Measurements from ENCODE around the gene SIRPG.

The SIRPG gene

DNA sequence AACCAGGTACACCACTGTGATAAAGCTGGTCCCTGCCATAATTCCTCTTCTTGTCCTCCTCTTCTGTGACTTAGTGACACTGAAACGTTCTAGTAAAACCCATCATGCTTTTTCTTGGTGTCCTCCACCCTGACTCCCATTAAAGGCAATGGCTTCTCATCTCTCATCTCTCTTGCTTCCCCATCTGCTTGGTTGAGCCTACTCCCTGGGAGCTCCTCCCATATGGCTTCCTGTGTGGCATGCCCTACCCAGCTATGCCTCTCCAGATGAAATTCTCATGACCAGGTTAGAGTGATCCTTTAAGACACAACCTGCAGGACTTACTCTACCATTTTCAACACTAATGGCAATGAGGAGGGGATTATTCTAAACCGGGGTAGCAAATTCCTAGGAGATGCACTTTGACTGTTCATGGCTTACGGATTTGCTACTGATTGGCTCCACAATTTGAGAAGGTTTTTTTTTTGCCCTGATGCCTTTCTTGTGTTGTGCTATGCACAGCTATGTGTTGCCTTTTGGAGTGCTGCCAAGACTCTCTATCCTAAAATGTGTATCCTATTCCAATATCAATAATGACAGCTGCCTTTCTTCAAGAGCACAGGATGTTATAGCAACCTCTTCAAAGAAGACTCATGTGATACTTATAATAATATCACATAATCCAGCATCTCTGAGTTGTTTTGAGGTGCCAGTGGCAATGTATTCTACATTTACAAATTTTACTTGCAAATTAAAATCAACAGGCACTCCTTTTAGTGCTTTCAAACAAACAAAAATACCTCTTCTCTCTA, 6.1 kb downstream of the SIRPG start (continued):
- no peak for TF ChIP-seq ZNF488 (tag by site-specific recombination; IDR thresholded peaks at IDR 0.05)
- TF ChIP-seq, protein P1, sequence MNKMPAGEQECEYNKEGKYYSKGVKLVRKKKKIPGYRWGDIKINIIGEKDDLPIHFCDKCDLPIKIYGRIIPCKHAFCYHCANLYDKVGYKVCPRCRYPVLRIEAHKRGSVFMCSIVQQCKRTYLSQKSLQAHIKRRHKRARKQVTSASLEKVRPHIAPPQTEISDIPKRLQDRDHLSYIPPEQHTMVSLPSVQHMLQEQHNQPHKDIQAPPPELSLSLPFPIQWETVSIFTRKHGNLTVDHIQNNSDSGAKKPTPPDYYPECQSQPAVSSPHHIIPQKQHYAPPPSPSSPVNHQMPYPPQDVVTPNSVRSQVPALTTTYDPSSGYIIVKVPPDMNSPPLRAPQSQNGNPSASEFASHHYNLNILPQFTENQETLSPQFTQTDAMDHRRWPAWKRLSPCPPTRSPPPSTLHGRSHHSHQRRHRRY (tag by site-specific recombination; IDR thresholded peaks at IDR 0.05) = no peak
- TF ChIP-seq ZNF341 (tag by site-specific recombination; IDR thresholded peaks at IDR 0.05; ENCODE audit: low read depth) = no peak

DNA sequence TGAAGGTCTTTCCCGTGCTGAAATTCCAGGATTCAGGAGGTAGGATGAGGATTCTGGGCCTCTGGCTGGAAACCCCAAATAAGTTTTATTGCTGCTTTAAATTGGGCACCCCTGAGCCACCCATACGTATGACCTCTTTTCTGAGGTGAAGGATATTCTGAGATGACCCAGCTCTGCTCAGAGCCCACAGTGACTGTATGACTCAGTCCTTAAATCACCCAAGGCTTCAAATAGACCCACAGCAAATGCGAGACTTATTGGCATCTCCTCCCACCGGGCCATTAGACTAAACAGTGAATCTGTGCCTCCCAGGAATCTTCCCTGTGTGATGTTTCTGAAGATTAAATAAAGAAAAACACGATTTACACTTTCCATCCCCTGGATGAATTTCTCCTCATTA, 9.5 kb downstream of the SIRPG start:
- Histone ChIP-seq H3K27ac (ENCODE audit: extremely low read depth, low read depth, low read length) (no peak overlapping the region), H3K4me1 (ENCODE audit: control insufficient read depth, insufficient read depth, low read length) (no peaks in the 10 kb centered on the region; the same call in 1 of the 2 replicates), H3K9me3 (ENCODE audit: control insufficient read depth, insufficient read depth, low read depth, low read length) (no peaks in the 10 kb centered on the region), H3K4me3 (ENCODE audit: low read depth, low read length) (no peak overlapping the region), H3K36me3 (ENCODE audit: control insufficient read depth in 2 of 2, insufficient read depth in 1 of 2, low read length in 2 of 2) (no peaks in the 10 kb centered on the region)
- ChIA-PET CTCF (interaction anchor here (0.6 kb wide), 1 partner anchor 1741 kb away, joined by 3 read pairs; no protein-coding TSS in a partner anchor), POLR2A (no interaction called here)
- TF ChIP-seq KLF8 (tag by site-specific recombination; IDR thresholded peaks at IDR 0.05) (no peak), PBX3 (CRISPR knock-in tag; IDR thresholded peaks at IDR 0.05) (no peak), KLF17 (tag by site-specific recombination; IDR thresholded peaks at IDR 0.05) (no peak), ZNF121 (tag by site-specific recombination; IDR thresholded peaks at IDR 0.05) (no peak), ZNF530 (tag by site-specific recombination; IDR thresholded peaks at IDR 0.05; ENCODE audit: low read depth) (no peak), ZNF391 (tag by site-specific recombination; IDR thresholded peaks at IDR 0.05; ENCODE audit: borderline replicate concordance, low read depth) (no peak)

DNA sequence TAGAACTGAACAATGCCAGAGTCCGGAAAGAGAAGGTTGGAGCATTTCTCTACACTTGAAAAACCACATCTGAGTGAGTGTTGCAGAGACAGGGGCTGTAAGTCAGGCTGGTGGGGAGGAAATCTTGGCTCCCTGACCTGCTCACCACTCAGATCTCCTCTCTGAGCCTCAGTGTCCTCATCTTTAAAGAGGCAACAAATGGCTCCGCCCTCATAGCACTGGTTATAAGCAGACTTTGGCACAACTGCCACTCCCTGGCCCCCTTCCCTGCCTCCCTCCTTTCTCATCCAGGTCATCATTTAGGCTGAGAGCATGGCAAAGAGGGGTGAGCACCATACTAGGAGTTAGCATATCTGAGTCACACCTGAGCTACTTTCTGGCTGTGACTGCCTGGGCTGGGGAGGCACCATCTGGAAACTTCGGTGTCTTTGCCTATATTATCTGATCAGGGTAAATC, 10.6 kb downstream of the SIRPG start:
- Histone ChIP-seq H3K36me3 (ENCODE audit: control insufficient read depth in 2 of 2, insufficient read depth in 1 of 2, low read length in 2 of 2) (no peaks in the 10 kb centered on the region), H3K27ac (ENCODE audit: extremely low read depth, low read depth, low read length) (no peak overlapping the region), H3K4me1 (ENCODE audit: control insufficient read depth, insufficient read depth, low read length) (no peaks in the 10 kb centered on the region; the same call in 1 of the 2 replicates), H3K4me3 (ENCODE audit: low read depth, low read length) (no peak overlapping the region), H3K9me3 (ENCODE audit: control insufficient read depth, insufficient read depth, low read depth, low read length) (no peaks in the 10 kb centered on the region)
- ChIA-PET POLR2A (no interaction called here), CTCF (interaction anchor here (0.5 kb wide), 1 partner anchor 523 kb away, joined by 3 read pairs; no protein-coding TSS in a partner anchor)
- TF ChIP-seq, protein P2, sequence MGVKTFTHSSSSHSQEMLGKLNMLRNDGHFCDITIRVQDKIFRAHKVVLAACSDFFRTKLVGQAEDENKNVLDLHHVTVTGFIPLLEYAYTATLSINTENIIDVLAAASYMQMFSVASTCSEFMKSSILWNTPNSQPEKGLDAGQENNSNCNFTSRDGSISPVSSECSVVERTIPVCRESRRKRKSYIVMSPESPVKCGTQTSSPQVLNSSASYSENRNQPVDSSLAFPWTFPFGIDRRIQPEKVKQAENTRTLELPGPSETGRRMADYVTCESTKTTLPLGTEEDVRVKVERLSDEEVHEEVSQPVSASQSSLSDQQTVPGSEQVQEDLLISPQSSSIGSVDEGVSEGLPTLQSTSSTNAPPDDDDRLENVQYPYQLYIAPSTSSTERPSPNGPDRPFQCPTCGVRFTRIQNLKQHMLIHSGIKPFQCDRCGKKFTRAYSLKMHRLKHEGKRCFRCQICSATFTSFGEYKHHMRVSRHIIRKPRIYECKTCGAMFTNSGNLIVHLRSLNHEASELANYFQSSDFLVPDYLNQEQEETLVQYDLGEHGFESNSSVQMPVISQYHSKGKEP (tag by site-specific recombination; IDR thresholded peaks at IDR 0.05) = no peak
- TF ChIP-seq ZIC2 (tag by site-specific recombination; IDR thresholded peaks at IDR 0.05) = no peak
